Loucy (cell line): ENCODE results near the gene SAT2.
"Not testable (repeated sequence)": the region's sequence is repeated elsewhere in the genome, so short reads cannot be mapped to it uniquely, and the experiment has no call there.

Source experiments
- H2AFZ ChIP-seq: fragments of 200-600 bp; sonication (generic); 2 replicates; pipeline ENCODE4 v1.6.0; 2016; ENCODE audit warnings: antibody characterized with exemption, mild to moderate bottlenecking, low read length, moderate library complexity
- H3F3A ChIP-seq: fragments of 200-600 bp; 2 replicates; pipeline ENCODE4 v1.6.0; 2016; ENCODE audit warnings: antibody characterized with exemption, low read depth, mild to moderate bottlenecking
- H3K27me3 ChIP-seq: fragments of 200-600 bp; sonication (generic); 2 replicates; pipeline ENCODE4 v1.6.1; 2014; ENCODE audit warnings: low read length, mild to moderate bottlenecking; ENCODE audit not compliant: insufficient read depth, poor library complexity, severe bottlenecking
- H3K36me3 ChIP-seq: fragments of 200-600 bp; sonication (generic); 2 replicates; pipeline ENCODE4 v1.6.1; 2016; ENCODE audit warnings: low read length; ENCODE audit not compliant: insufficient read depth
- H3K4me1 ChIP-seq: fragments of 200-600 bp; sonication (generic); 2 replicates; pipeline ENCODE4 v1.5.1; 2014; ENCODE audit warnings: low read length, mild to moderate bottlenecking; ENCODE audit not compliant: insufficient read depth, poor library complexity, severe bottlenecking
- H3K4me2 ChIP-seq: fragments of 200-600 bp; sonication (generic); 2 replicates; pipeline ENCODE4 v1.6.0; 2014; ENCODE audit warnings: antibody characterized with exemption, low read length, low read depth, mild to moderate bottlenecking; ENCODE audit not compliant: poor library complexity, severe bottlenecking
- H3K4me3 ChIP-seq: fragments of 200-600 bp; sonication (generic); 2 replicates; pipeline ENCODE4 v1.5.1; 2014; ENCODE audit warnings: low read length, mild to moderate bottlenecking, mixed read lengths; ENCODE audit not compliant: poor library complexity, severe bottlenecking
- H3K79me2 ChIP-seq: fragments of 200-600 bp; sonication (generic); 2 replicates; pipeline ENCODE4 v1.6.1; 2014; ENCODE audit warnings: low read length; ENCODE audit not compliant: insufficient read depth
- H3K9ac ChIP-seq: fragments of 200-600 bp; sonication (generic); 2 replicates; pipeline ENCODE4 v1.6.0; 2014; ENCODE audit warnings: mild to moderate bottlenecking, low read depth, low read length, moderate library complexity; ENCODE audit not compliant: poor library complexity, severe bottlenecking
- H3K9me2 ChIP-seq: fragments of 200-600 bp; sonication (generic); replicated peaks from 2 replicates; pipeline ENCODE4 v1.6.1; 2016; ENCODE audit warnings: low read depth, low read length, mixed read lengths
- H3K9me3 ChIP-seq: fragments of 200-600 bp; sonication (generic); 2 replicates; pipeline ENCODE4 v1.6.1; 2014; ENCODE audit warnings: mild to moderate bottlenecking, antibody characterized with exemption, low read length, low read depth; ENCODE audit not compliant: insufficient read depth
- H4K20me1 ChIP-seq: fragments of 200-600 bp; sonication (generic); 2 replicates; pipeline ENCODE4 v1.6.0; 2014; ENCODE audit warnings: antibody characterized with exemption, low read length, mild to moderate bottlenecking; ENCODE audit not compliant: insufficient read depth, poor library complexity, severe bottlenecking
- EZH2phosphoT487 ChIP-seq: fragments of 200-600 bp; IDR thresholded peaks from 2 replicates; pipeline ENCODE4 v1.6.1; 2018; ENCODE audit warnings: antibody characterized with exemption, mild to moderate bottlenecking, moderate library complexity, borderline replicate concordance
- TF ChIP-seq, protein P1 (sequence below): fragments of 200-600 bp; sonication (generic); conservative IDR thresholded peaks from 2 replicates; pipeline ENCODE4 v1.5.1; 2014; ENCODE audit warnings: mild to moderate bottlenecking, antibody characterized with exemption, low read length

Gene SAT2

DNA sequence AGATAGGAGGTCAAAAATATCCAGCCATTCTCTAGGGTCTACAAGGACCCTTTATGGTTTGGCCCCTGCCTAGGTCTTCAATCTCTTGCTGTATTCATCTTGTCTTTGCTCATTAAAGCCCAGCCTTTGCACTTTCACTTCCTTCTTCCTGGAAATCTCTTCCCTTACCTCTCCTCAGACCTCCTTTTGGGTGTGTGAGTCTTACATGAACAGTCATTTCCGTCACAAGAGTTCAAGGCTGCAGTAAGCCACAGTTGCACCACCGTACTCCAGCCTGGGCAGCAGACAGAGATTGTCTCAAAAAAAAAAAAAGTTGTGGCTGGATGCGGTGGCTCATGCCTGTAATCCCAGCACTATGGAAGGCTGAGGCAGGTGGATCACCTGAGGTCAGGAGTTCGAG lies 17.2 kb upstream of the SAT2 start:
- no peaks in the 10 kb centered on the region for H3K79me2 ChIP-seq
- H3K4me2 ChIP-seq = no peak overlapping the region
- H3K9me3 ChIP-seq = no peaks in the 10 kb centered on the region
- H3K9me2 ChIP-seq = no peaks in the 10 kb centered on the region
- H3K4me1 ChIP-seq = no peaks in the 10 kb centered on the region
- TF ChIP-seq, protein P1, sequence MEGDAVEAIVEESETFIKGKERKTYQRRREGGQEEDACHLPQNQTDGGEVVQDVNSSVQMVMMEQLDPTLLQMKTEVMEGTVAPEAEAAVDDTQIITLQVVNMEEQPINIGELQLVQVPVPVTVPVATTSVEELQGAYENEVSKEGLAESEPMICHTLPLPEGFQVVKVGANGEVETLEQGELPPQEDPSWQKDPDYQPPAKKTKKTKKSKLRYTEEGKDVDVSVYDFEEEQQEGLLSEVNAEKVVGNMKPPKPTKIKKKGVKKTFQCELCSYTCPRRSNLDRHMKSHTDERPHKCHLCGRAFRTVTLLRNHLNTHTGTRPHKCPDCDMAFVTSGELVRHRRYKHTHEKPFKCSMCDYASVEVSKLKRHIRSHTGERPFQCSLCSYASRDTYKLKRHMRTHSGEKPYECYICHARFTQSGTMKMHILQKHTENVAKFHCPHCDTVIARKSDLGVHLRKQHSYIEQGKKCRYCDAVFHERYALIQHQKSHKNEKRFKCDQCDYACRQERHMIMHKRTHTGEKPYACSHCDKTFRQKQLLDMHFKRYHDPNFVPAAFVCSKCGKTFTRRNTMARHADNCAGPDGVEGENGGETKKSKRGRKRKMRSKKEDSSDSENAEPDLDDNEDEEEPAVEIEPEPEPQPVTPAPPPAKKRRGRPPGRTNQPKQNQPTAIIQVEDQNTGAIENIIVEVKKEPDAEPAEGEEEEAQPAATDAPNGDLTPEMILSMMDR = no peak
- no peak for TF ChIP-seq EZH2phosphoT487
- H3K36me3 ChIP-seq = no peaks in the 10 kb centered on the region
- H3K9ac ChIP-seq = no peak overlapping the region
- no peak overlapping the region for H3K4me3 ChIP-seq
- no peaks in the 10 kb centered on the region for H3K27me3 ChIP-seq
- H2AFZ ChIP-seq = no peak overlapping the region
- H3F3A ChIP-seq = no peaks in the 10 kb centered on the region
- H4K20me1 ChIP-seq = no peaks in the 10 kb centered on the region

GRCh38 chr17:7641635-7642034 lies 14.0 kb upstream of the SAT2 start:
- not testable (repeated sequence) for H3K4me1 ChIP-seq, H2AFZ ChIP-seq, H3K4me2 ChIP-seq, H3K36me3 ChIP-seq, H4K20me1 ChIP-seq, H3K79me2 ChIP-seq, H3F3A ChIP-seq, H3K9ac ChIP-seq, H3K9me3 ChIP-seq, H3K4me3 ChIP-seq, H3K27me3 ChIP-seq, H3K9me2 ChIP-seq

DNA sequence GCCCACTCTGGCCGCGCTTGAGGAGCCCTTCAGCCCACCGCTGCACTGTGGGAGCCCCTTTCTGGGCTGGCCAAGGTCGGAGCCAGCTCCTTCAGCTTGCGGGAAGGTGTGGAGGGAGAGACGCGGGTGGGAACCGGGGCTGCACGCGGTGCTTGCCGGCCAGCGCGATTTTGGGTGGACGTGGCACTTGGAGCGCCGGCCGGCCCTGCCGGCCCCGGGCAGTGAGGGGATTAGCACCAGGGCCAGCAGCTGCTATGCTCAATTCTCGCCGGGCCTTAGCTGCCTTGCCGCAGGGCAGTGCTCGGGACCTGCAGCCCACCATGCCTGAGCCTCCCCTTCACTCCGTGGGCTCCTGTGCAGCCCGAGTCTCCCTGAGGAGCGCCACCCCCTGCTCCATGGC lies 13.2 kb upstream of the SAT2 start:
- no peaks in the 10 kb centered on the region for H4K20me1 ChIP-seq
- no peaks in the 10 kb centered on the region for H3K79me2 ChIP-seq
- no peak overlapping the region for H3K4me2 ChIP-seq
- no peak overlapping the region for H3K4me3 ChIP-seq
- no peak overlapping the region for H3K9ac ChIP-seq
- H2AFZ ChIP-seq = no peak overlapping the region
- H3F3A ChIP-seq = no peaks in the 10 kb centered on the region
- TF ChIP-seq, protein P1 = no peak
- no peak for TF ChIP-seq EZH2phosphoT487
- no peaks in the 10 kb centered on the region for H3K4me1 ChIP-seq
- H3K9me2 ChIP-seq = no peaks in the 10 kb centered on the region
- no peaks in the 10 kb centered on the region for H3K27me3 ChIP-seq
- H3K9me3 ChIP-seq = no peaks in the 10 kb centered on the region
- no peaks in the 10 kb centered on the region for H3K36me3 ChIP-seq

DNA sequence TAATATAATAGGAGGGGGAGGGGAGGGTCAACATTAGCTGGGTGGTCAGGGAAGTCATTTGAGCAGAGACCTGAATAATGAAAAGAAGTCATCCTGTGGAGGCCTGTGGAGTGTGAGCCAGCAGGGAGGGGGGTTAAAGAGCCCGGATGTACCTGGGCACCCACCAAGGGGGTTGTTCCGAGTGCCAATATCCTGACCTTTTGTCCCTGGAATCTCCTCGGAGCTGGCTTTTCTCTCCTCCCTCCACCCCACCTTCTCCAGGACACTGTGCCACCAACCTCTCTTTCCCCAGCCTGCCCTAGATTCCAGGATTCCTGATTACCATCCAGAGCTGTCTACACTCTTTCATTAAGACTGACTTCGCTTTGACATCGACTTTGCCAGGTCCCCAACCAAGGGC lies 8.5 kb upstream of the SAT2 start:
- Histone ChIP-seq H3K79me2 (no peaks in the 10 kb centered on the region), H3K9me2 (no peaks in the 10 kb centered on the region), H3K4me2 (no peak overlapping the region), H3K36me3 (no peaks in the 10 kb centered on the region), H3F3A (no peaks in the 10 kb centered on the region), H3K4me3 (no peak overlapping the region), H4K20me1 (no peaks in the 10 kb centered on the region), H2AFZ (no peak overlapping the region), H3K9ac (no peak overlapping the region), H3K27me3 (no peaks in the 10 kb centered on the region), H3K4me1 (no peaks in the 10 kb centered on the region), H3K9me3 (no peaks in the 10 kb centered on the region)
- TF ChIP-seq EZH2phosphoT487 = no peak
- TF ChIP-seq, protein P1 = no peak
